ENCODE data around the gene IMPACT.

DNA sequence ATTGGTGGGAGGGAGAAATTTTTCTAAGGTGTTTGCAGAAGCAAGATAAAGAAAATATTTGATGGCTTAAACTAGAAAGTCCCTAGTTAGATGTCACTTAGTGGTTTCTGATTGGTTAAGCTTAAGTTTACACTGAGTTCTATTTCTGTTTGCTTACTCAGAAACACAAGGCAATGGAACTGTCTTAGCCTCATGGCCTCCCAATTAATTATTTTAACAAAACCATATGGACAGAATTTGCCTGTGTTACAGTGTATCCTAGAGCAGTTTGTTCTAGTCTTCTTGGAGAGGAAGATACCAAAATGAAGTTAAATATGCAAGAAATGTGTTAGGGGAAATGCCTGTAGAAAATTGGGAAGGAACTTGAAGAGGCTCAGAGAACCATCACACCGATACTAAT is 4.6 kb upstream of the IMPACT start:
- TF ChIP-seq, protein P1, sequence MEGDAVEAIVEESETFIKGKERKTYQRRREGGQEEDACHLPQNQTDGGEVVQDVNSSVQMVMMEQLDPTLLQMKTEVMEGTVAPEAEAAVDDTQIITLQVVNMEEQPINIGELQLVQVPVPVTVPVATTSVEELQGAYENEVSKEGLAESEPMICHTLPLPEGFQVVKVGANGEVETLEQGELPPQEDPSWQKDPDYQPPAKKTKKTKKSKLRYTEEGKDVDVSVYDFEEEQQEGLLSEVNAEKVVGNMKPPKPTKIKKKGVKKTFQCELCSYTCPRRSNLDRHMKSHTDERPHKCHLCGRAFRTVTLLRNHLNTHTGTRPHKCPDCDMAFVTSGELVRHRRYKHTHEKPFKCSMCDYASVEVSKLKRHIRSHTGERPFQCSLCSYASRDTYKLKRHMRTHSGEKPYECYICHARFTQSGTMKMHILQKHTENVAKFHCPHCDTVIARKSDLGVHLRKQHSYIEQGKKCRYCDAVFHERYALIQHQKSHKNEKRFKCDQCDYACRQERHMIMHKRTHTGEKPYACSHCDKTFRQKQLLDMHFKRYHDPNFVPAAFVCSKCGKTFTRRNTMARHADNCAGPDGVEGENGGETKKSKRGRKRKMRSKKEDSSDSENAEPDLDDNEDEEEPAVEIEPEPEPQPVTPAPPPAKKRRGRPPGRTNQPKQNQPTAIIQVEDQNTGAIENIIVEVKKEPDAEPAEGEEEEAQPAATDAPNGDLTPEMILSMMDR (IDR thresholded peaks at IDR 0.05) = no peak
- no peak for TF ChIP-seq POLR2A (IDR thresholded peaks at IDR 0.05)
